Measurements from ENCODE around the gene SUGP2.

SUGP2 gene

DNA sequence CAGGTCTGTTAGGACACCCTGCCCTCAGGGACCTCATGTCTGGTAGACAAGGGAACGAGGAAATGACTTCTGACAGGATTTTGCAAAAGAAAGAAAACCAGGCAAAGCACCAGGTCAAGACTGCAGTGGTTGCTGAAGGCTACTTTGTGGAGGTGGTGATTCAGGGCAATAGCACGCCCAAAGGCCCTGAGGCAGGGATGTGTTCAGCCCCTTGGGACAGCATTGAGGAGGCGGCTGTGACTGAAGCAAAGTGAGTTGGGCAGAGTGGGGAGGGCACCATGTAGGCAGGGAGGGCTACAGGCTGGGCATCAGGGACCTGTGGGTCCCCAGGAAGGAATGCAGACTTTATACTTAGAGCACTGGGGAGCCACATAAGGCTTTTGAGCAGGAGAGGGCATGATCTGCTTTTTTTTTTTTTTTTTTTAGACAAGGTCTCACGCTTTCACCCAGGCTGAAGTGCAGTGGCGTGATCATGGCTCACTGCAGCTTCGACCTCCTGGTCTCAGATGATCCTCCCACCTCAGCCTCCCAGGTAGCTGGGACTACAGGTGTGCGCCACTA is 81.5 kb downstream of the SUGP2 start:
- DNase-seq (ENCODE audit: low read depth) = no peak

DNA sequence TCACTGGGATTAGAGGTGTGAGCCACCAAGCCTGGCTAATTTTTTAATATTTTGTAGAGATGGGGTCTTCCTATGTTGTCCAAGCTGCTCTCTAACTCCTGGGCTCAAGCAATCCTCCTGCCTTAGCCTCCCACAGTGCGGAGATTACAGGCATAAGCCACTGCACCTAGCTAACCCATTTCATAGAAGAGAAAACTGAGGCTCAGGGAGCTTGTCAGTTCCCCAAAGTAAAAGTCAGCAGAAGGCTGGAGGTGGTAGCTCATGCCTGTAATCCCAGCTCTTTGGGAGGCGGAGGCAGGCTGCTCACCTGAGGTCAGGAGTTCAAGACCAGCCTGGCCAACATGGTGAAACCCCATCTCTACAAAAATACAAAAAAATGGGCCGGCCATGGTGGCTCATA is 83.5 kb downstream of the SUGP2 start:
- DNase-seq (ENCODE audit: low read depth) = no peak

DNA sequence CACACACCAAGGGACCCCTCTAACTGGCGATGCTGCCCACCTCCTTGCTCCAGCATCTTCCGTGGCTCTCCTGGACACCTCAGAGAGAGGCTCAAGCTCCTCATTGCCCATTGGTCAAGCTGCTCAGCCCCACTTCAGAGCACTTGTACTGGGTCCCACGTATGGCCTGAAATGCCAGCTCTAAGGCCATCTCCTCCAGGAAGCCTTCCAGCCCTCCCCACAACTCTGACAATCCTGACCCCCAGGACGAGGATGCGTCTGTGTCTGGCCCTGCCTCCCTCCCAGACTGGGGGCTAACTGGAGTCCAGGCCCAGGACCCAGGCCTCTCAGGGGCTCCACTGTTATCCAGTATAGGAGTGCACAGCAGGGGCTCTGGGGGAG is 84.4 kb downstream of the SUGP2 start:
- DNase-seq (ENCODE audit: low read depth) = no peak

DNA sequence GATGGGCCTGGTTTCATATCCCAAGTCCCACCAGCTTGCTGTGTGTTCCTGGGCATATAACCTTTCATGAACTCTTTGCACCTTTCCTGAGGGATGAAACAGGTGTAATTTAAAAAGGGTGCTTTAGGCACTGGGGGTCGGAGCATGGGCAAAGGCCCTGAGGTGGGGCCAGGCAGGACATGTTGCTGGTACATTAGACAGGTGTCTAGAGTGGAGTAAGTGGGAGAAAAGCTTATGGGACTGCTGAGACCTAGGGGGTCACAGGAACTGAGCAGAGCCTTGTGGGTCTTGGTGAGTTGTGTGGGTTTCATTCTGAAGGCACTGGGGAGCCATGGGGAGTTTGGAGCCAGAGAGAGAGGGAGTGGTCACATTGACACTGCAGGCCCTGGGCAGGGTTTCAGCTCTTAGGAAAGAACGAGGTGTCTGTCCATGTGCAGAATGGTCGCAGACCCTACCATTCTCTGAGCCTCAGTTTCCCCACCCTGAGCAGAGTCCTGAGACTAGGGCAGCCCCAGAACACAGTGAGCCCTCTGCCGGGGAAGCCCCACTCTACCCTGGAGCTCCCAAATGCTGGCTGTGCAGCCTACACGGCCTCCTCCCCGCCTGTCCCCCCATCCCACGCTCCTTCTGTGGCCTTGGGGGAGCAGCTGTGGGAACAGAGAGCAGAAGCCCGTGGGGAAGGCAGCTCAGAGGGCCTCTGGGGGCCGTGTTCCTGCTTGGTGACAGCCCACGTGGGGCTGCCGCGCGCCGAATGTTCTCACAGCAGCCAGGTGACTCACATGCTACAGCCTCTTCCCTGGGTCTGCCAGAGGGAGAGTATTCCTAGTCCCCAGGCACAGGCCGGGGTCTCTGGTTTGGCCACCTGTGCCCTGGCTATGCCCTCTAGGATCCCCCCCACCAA is 85.0 kb downstream of the SUGP2 start:
- DNase-seq (ENCODE audit: low read depth) = no peak

DNA sequence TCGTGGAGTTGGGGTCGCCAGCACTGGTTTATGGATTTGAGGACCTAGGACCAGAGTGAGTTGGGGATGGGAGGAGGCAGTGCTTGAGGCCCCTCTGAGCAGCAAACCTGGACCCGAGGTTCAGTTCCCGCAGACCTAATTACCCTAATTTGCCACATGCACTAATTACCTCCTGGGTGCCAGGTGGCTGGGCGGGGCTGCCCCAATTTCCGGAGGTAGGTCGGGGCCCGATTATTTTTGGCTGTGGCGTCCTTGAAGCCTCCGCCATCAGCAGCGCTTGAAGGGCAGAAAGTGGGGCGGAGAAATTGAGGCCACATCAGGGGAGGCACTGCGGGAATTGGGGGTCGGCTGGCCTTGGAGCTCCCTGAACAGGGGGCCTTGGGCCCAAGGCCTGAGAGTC is 86.4 kb downstream of the SUGP2 start:
- DNase-seq (ENCODE audit: low read depth) = no peak

DNA sequence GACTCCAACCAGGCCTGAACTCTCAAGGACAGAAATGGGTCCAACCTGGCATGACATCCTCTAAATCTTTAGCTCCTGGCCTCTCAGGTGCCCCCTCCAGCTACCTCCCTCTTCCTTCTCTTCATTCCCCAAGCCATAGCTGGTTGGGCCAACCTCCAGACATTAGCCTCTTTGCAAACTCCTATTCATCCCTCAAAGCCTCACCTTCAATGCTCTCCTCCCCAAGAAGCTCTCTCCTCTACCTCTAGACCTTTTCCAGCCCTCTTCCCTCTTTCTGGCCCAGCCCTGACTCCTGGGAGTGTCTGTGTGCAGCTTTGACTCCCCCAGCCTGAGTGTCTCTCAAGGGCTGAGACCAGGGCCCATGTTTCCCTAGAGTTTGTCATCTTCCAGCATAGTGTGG is 87.0 kb downstream of the SUGP2 start:
- DNase-seq (ENCODE audit: low read depth) = no peak

DNA sequence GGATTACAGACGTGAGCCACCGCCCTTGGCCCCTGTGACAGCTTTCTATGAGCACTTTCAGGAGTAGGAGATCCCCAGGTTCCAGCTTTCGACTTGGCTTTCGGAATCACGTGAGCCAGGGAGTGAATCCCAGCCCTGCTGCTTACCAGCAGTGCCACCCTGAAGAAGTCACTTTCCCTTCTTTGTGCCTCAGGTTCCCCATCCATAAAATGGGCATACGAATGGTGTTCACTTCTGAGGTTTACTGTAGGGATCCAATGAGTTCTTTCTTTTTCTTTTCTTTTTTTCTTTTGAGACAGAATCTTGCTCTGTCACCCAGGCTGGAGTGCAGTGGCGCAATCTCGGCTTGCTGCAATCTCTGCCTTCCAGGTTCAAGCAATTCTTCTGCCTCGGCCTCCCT is 88.0 kb downstream of the SUGP2 start:
- no peak for DNase-seq (ENCODE audit: low read depth)

DNA sequence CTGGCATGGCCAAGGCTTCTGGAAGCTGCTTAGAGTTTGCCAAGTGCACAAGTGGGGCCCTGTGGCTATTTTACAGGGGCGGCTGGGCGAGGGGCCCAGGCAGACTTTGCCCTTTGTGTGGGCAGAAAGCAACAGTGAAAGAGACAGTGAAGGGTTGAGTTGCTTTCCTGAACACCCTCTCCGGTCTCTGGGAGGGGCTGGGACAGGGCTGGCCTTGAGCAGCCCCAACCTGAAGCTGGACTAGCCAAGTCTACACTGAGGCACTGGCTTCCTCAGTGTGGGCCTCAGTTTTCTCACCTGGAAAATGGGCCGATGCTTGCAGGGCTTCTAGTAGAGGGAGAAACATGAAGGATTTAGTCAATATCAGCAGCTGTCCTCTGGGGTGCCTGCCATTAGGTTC is 89.9 kb downstream of the SUGP2 start:
- DNase-seq (ENCODE audit: low read depth) = no peak

DNA sequence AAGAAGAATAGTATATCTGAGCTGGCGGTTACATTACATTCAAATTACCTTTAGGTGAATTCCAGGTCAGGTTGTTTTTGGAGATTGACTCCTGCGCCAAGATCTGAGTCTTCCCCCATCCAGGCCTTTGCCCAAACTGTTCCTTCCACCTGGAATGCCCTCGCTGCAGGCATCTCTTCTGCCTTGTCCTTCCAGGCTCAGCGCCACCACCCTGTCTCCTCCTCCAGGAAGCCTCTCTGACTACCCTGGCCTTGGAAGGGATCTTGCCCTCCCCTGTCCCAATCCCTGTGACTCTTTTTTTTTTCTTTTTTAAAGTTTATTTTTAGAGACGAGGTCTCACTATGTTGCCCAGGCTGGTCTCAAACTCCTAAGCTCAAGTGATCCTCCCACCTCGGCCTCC is 90.6 kb downstream of the SUGP2 start:
- DNase-seq (ENCODE audit: low read depth) = no peak

DNA sequence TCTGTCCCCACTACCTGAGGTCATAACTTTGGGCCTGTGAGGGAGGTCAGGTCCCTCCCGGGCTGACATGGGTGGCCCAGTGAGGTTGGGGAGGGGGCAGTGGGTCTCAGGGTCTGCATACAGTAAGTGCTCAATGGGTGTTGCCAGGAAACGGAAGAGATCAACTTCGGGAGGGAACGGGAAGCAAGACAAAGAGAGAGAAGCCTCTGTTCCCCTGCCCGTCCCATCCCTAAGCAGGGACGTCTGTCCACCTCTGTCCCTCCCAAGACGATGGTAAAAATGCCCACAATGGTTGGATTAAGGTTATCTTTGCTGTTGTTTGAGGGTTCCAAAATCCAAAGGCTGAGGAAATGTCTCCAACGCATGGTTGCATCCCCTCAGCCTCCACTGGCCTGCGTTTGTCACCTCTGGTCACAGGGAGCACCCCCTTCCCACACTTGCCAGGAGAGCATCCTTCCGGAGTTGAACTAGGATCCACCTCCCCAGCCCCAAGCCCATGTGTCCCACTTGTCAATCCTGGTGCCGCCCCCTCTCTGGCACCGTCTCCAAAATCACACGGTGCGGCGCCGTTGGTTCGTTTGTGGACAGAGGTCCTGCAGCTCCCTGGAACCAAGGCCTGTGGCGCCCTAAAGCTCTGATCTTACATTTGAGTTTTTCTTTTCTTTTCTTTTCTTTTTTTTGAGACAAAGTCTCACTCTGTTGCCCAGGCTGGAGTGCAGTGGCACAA is 91.5 kb downstream of the SUGP2 start:
- no peak for DNase-seq (ENCODE audit: low read depth)
